HG03571 (cell line): ENCODE data around the gene DDX47.
"Not testable (repeated sequence)": the region's sequence is repeated elsewhere in the genome, so short reads cannot be mapped to it uniquely, and the experiment has no call there.

ENCODE experiments used
- ATAC-seq: cut with Tn5 transposase; IDR thresholded peaks from one replicate; pipeline ENCODE4 v1.9.1; 2021; ENCODE audit not compliant: unreplicated experiment

DDX47 gene

GRCh38 chr12:12796928-12797793, 16.0 kb upstream of the DDX47 start:
- ATAC-seq: no peak

GRCh38 chr12:12797794-12798152, 15.4 kb upstream of the DDX47 start:
- ATAC-seq: no peak

- no peak for ATAC-seq
These were observed 14.7 kb upstream of the DDX47 start for GRCh38 chr12:12798480-12798879.

GRCh38 chr12:12799163-12799920, 13.8 kb upstream of the DDX47 start:
- no peak for ATAC-seq

GRCh38 chr12:12800406-12801180, 12.6 kb upstream of the DDX47 start:
- no peak for ATAC-seq

- ATAC-seq: not testable (repeated sequence)
These were observed 11.5 kb upstream of the DDX47 start for GRCh38 chr12:12801656-12802055.

GRCh38 chr12:12803186-12803585, 10.0 kb upstream of the DDX47 start:
- peak; percentile 70 for ATAC-seq

- no peak for ATAC-seq
These were observed 9.1 kb upstream of the DDX47 start for GRCh38 chr12:12804011-12804410.

- ATAC-seq: no peak
These were observed 8.7 kb upstream of the DDX47 start for GRCh38 chr12:12804432-12804886.

GRCh38 chr12:12806784-12807516, 6.2 kb upstream of the DDX47 start:
- no peak for ATAC-seq

- not testable (repeated sequence) for ATAC-seq
These were observed 5.6 kb upstream of the DDX47 start for GRCh38 chr12:12807517-12807903.

- ATAC-seq: peak; percentile 70
These were observed 5.0 kb upstream of the DDX47 start for GRCh38 chr12:12807970-12808702.

- no peak for ATAC-seq
These were observed 2.6 kb upstream of the DDX47 start for GRCh38 chr12:12810553-12811021.

- no peak for ATAC-seq
These were observed 1.8 kb upstream of the DDX47 start for GRCh38 chr12:12811343-12811742.

- no peak for ATAC-seq
These were observed 972 bp upstream of the DDX47 start for GRCh38 chr12:12812174-12812573.

GRCh38 chr12:12812618-12813119, 477 bp upstream of the DDX47 start:
- ATAC-seq: peak; percentile 1

GRCh38 chr12:12817616-12818015, 4.5 kb downstream of the DDX47 start:
- no peak for ATAC-seq

- ATAC-seq: no peak
These were observed 5.6 kb downstream of the DDX47 start for GRCh38 chr12:12818701-12819100.

- ATAC-seq: no peak
These were observed 6.1 kb downstream of the DDX47 start for GRCh38 chr12:12819221-12819620.
